GM12878 (cell line): ENCODE measurements around the gene MRPL23. TPM values are rescaled to one million over a fixed set of nuclear protein-coding genes. Genes with fewer than 3 reads are reported as not detected.

ENCODE experiments used
- ATAC-seq: fragments of 200-7000 bp; cut with Tn5 transposase; 3 replicates; pipeline ENCODE4 v1.9.1; 2020; ENCODE audit warnings: mild to moderate bottlenecking, moderate library complexity
- BruUV-seq: library from RNA; stranded (reverse); fragments of 400-500 nt; replicated peaks from 2 replicates; lab custom pipeline; 2021; lab: Mats Ljungman, UMichigan
- CTCF ChIA-PET: fragments of 300-600 bp; sonication (Branson Sonifier 250); formaldehyde crosslinking; extraction: SDS; loops from one replicate; lab custom pipeline; 2021; ENCODE audit warnings: inconsistent platforms; lab: Yijun Ruan, JAX
- POLR2A ChIA-PET: fragments of 350-600 bp; formaldehyde crosslinking; extraction: SDS; loops from one replicate; lab custom pipeline; 2021; ENCODE audit warnings: inconsistent platforms; lab: Charles Lee
- RAD21 ChIA-PET: fragments of 300-600 bp; sonication (Branson Sonifier 250); formaldehyde crosslinking; loops from one replicate; lab custom pipeline; 2023; ENCODE audit warnings: antibody characterized with exemption; ENCODE audit not compliant: unreplicated experiment; lab: Charles Lee
- SMC1A ChIA-PET: fragments of 300-600 bp; sonication (Branson Sonifier 250); formaldehyde crosslinking; loops from one replicate; lab custom pipeline; 2023; ENCODE audit not compliant: unreplicated experiment, uncharacterized antibody; lab: Charles Lee
- DNase-seq: peaks from one replicate; pipeline ENCODE4 v3.0.0-alpha.2; 2011; ENCODE audit warnings: low read depth, low spot score
- FAIRE-seq: peaks from 3 replicates; lab custom pipeline; 2011; peaks lifted over from hg19 to GRCh38; lab: Jason Lieb, UNC
- H2AFZ ChIP-seq: 2 replicates; pipeline ENCODE4 v1.6.0; 2011; ENCODE audit warnings: low read depth, low read length, control low read depth; ENCODE audit not compliant: control insufficient read depth
- H3K27ac ChIP-seq: 2 replicates; pipeline ENCODE4 v1.5.1; 2011; ENCODE audit warnings: control low read depth; ENCODE audit not compliant: control insufficient read depth, insufficient read depth
- H3K27me3 ChIP-seq, 2 experiments: replicated peaks in 1 of 2; 2 replicates each; pipeline versions ENCODE4 v1.6.0 to v1.6.1; 2011; ENCODE audit warnings: low read length in 1 of 2; ENCODE audit not compliant: control insufficient read depth in 2 of 2, insufficient read depth in 2 of 2
- H3K36me3 ChIP-seq, 2 experiments: 2 replicates each; pipeline ENCODE4 v1.5.1; 2011; ENCODE audit warnings: low read length in 1 of 2; ENCODE audit not compliant: control insufficient read depth in 2 of 2, insufficient read depth in 2 of 2
- H3K4me1 ChIP-seq: 2 replicates; pipeline ENCODE4 v1.6.1; 2011; ENCODE audit warnings: mild to moderate bottlenecking, low read length, moderate library complexity, mixed read lengths; ENCODE audit not compliant: control insufficient read depth, insufficient read depth
- H3K4me2 ChIP-seq: 2 replicates; pipeline ENCODE4 v1.6.0; 2011; ENCODE audit warnings: control low read depth; ENCODE audit not compliant: control insufficient read depth, insufficient read depth
- H3K4me3 ChIP-seq: fragments of 200-600 bp; sonication (generic); 2 replicates; pipeline ENCODE4 v1.5.1; 2016
- H3K79me2 ChIP-seq: 2 replicates; pipeline ENCODE4 v1.6.0; 2011; ENCODE audit warnings: low read length; ENCODE audit not compliant: control insufficient read depth, insufficient read depth
- H3K9ac ChIP-seq: 2 replicates; pipeline ENCODE4 v1.8.0; 2011; ENCODE audit warnings: low read length, control low read depth, mixed read lengths; ENCODE audit not compliant: control insufficient read depth, insufficient read depth
- H3K9me3 ChIP-seq: replicated peaks from 3 replicates; pipeline ENCODE4 v1.5.1; 2011; ENCODE audit warnings: mild to moderate bottlenecking, low read length; ENCODE audit not compliant: control insufficient read depth, insufficient read depth
- H4K20me1 ChIP-seq: 2 replicates; pipeline ENCODE4 v1.6.0; 2011; ENCODE audit not compliant: control insufficient read depth, insufficient read depth
- ASH2L ChIP-seq: fragments of 300-600, 200-600 bp; sonication (generic); IDR thresholded peaks from 2 replicates; pipeline ENCODE4 v1.6.1; 2017; ENCODE audit warnings: low read depth, mild to moderate bottlenecking, borderline replicate concordance
- DPF2 ChIP-seq: fragments of 450-650 bp; IDR thresholded peaks from 2 replicates; pipeline ENCODE4 v1.6.1; 2017; ENCODE audit warnings: mild to moderate bottlenecking
- ESRRA ChIP-seq: IDR thresholded peaks from 2 replicates; pipeline ENCODE4 v1.6.1; 2012; ENCODE audit warnings: mild to moderate bottlenecking, low read length, improper control_type of control experiment
- JUNB ChIP-seq: IDR thresholded peaks from 2 replicates; pipeline ENCODE4 v1.6.1; 2016; ENCODE audit warnings: antibody characterized with exemption, mild to moderate bottlenecking
- KDM1A ChIP-seq: fragments of 200-600 bp; sonication (generic); IDR thresholded peaks from 2 replicates; pipeline ENCODE4 v1.6.1; 2016; ENCODE audit warnings: borderline replicate concordance
- KLF5 ChIP-seq: fragments of 450-650 bp; IDR thresholded peaks from 2 replicates; pipeline ENCODE4 v1.6.1; 2014; ENCODE audit warnings: mild to moderate bottlenecking; ENCODE audit not compliant: partially characterized antibody
- MEF2B ChIP-seq: fragments of 450-650 bp; IDR thresholded peaks from 2 replicates; pipeline ENCODE4 v1.6.1; 2018; ENCODE audit warnings: mild to moderate bottlenecking, moderate library complexity; ENCODE audit not compliant: partially characterized antibody, poor library complexity, severe bottlenecking
- MTA3 ChIP-seq: IDR thresholded peaks from 2 replicates; pipeline ENCODE4 v1.6.1; 2012; ENCODE audit warnings: low read length, inconsistent platforms, borderline replicate concordance
- RB1 ChIP-seq: fragments of 450-650 bp; formaldehyde crosslinking; IDR thresholded peaks from 2 replicates; pipeline ENCODE4 v1.6.1; 2017; ENCODE audit warnings: mild to moderate bottlenecking, borderline replicate concordance
- RUNX3 ChIP-seq: IDR thresholded peaks from 2 replicates; pipeline ENCODE4 v1.6.1; 2012; ENCODE audit warnings: low read length, inconsistent platforms
- SMARCA5 ChIP-seq: fragments of 450-650 bp; IDR thresholded peaks from 2 replicates; pipeline ENCODE4 v1.6.1; 2017; ENCODE audit warnings: mild to moderate bottlenecking
- TARDBP ChIP-seq: IDR thresholded peaks from 2 replicates; pipeline ENCODE4 v1.6.1; 2016; ENCODE audit warnings: borderline replicate concordance
- WGBS: methylation state at CpG from one replicate; pipeline ENCODE4 v1.1.6; 2016; ENCODE audit warnings: low lambda C conversion rate; ENCODE audit not compliant: insufficient replicate concordance, insufficient coverage; ENCODE audit errors: missing lambda C conversion rate; 5-methylcytosine and 5-hydroxymethylcytosine counted together
- in situ Hi-C: fragments of 300-500 bp; cut with MboI; formaldehyde crosslinking; loops from 9 replicates; pipeline ENCODE4 v1.14.3; 2018; ENCODE audit warnings: mixed read lengths
- intact Hi-C: fragments of 100-400 bp; cut with micrococcal nuclease; formaldehyde crosslinking; loops from one replicate; pipeline ENCODE4 v1.14.2; 2022; ENCODE audit not compliant: unreplicated experiment
- polyA plus RNA-seq, 11 experiments: library from polyadenylated mRNA; depleted of rRNA in 4 of 11; unstranded in 6 of 11; stranded (reverse) in 5 of 11; fragments of >200 nt; fragmentation: Nextera tagmentation in 4 of 11; fragmentation: Illumina TruSeq in 1 of 11; extraction: Ambion mirVana in 4 of 11; extraction: Trizol in 1 of 11; gene quantifications; 1 replicate in 1 of 11; 2 replicates in 10 of 11; pipeline versions ENCODE4 v1.2.1 to v1.2.3, GENCODE V29; 2011 to 2016; ENCODE audit warnings: inconsistent platforms in 2 of 11, missing spikeins in 2 of 11, low read depth in 1 of 11
- total RNA-seq, 4 experiments: library from RNA; depleted of rRNA in 3 of 4; stranded (reverse); fragments of >200 nt in 3 of 4; fragmentation: Illumina TruSeq in 1 of 4; extraction: Trizol in 1 of 4; gene quantifications; 2 replicates each; pipeline versions ENCODE4 v1.2.1 to v1.2.3, GENCODE V29; 2013 to 2021
- TF ChIP-seq, protein P1 (sequence below): fragments of 450-650 bp; IDR thresholded peaks from 2 replicates; pipeline ENCODE4 v1.6.1; 2018; ENCODE audit warnings: mild to moderate bottlenecking, low read depth, moderate library complexity; ENCODE audit not compliant: partially characterized antibody
- TF ChIP-seq, protein P2 (sequence below): fragments of 150-350 bp; IDR thresholded peaks from 2 replicates; pipeline ENCODE4 v1.6.1; 2014; ENCODE audit warnings: mild to moderate bottlenecking, low read depth, low read length
- TF ChIP-seq, protein P3 (sequence below): fragments of 450-650 bp; formaldehyde crosslinking; IDR thresholded peaks from 2 replicates; pipeline ENCODE4 v1.5.0; 2022; ENCODE audit warnings: mild to moderate bottlenecking, missing genetic modification characterization

MRPL23 gene
- total and polyA plus RNA-seq, 10 of the 15 experiments (the other 5 are each of a cell fraction or from before 2014, with no cell fraction given): 1.6 to 207 (median 126) TPM

DNA sequence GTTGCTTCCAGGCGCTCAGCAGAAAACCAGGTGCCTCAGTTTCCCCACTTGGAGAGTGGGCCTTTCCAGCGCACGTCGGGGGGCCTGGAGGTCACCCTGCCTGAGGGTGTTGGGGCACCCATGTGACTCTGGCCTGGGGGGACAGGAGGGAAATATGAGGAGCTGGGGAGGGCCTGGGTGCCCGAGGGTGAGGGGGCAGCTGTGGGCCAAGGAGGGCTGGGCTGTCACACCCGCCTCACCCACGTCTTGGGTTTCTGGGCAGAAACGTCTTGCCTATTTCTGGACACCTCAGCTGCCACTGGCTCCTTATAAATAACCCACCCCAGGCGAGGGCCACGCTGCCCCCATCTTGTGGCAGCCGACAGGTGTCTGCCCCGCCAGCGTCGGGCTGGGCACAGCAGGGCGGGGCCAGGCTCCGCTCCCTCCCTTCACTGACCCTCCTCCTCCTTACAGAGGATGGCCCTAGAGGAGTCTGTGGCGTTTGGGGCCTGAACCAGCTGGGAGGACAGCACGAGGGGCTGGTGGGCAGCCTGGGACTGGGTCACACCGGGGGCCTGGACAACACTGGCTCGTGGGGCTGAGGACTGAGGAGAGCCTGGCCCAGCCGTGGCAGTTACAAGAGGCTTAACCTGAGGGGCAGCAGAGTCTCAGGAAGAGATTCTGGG is 26.1 kb upstream of the MRPL23 start:
- H3K27ac ChIP-seq: no peak overlapping the region
- H3K79me2 ChIP-seq: no peaks in the 10 kb centered on the region
- H3K4me1 ChIP-seq: no peaks in the 10 kb centered on the region
- no peak overlapping the region for H3K9ac ChIP-seq
- ATAC-seq (no peak), DNase-seq (no peak), FAIRE-seq (no peak)
- H3K4me2 ChIP-seq: no peak overlapping the region
- ChIA-PET CTCF (interaction anchor here (0.6 to 2.0 kb wide), 6 partner anchors 8 to 268 kb away, joined by 3 to 9 read pairs (median 4); no protein-coding TSS in a partner anchor), SMC1A (interaction anchor here (1.0 kb wide), 1 partner anchor 88 kb away, joined by 3 read pairs; no protein-coding TSS in a partner anchor), POLR2A (no interaction called here), RAD21 (interaction anchor here (1.1 kb wide), 1 partner anchor 88 kb away, joined by 3 read pairs; no protein-coding TSS in a partner anchor)
- no TSS peak for BruUV-seq
- no peak overlapping the region for H2AFZ ChIP-seq
- WGBS: 26% methylated on average over 21 of the region's 21 CpGs
- in situ Hi-C loops: no loop called here
- H3K4me3 ChIP-seq: no peak overlapping the region
- H3K9me3 ChIP-seq: no peaks in the 10 kb centered on the region
- no peaks in the 10 kb centered on the region for H4K20me1 ChIP-seq
- H3K27me3 ChIP-seq: no peaks in the 10 kb centered on the region; a peak in 1 of 4 replicates
- H3K36me3 ChIP-seq: no peaks in the 10 kb centered on the region
- intact Hi-C loops: no loop called here
- TF ChIP-seq ASH2L (no peak), TARDBP (no peak), RB1 (no peak), KLF5 (no peak), SMARCA5 (no peak), KDM1A (no peak), JUNB (no peak), DPF2 (no peak), MTA3 (no peak), ESRRA (no peak), RUNX3 (no peak), MEF2B (no peak)
- TF ChIP-seq, protein P1, sequence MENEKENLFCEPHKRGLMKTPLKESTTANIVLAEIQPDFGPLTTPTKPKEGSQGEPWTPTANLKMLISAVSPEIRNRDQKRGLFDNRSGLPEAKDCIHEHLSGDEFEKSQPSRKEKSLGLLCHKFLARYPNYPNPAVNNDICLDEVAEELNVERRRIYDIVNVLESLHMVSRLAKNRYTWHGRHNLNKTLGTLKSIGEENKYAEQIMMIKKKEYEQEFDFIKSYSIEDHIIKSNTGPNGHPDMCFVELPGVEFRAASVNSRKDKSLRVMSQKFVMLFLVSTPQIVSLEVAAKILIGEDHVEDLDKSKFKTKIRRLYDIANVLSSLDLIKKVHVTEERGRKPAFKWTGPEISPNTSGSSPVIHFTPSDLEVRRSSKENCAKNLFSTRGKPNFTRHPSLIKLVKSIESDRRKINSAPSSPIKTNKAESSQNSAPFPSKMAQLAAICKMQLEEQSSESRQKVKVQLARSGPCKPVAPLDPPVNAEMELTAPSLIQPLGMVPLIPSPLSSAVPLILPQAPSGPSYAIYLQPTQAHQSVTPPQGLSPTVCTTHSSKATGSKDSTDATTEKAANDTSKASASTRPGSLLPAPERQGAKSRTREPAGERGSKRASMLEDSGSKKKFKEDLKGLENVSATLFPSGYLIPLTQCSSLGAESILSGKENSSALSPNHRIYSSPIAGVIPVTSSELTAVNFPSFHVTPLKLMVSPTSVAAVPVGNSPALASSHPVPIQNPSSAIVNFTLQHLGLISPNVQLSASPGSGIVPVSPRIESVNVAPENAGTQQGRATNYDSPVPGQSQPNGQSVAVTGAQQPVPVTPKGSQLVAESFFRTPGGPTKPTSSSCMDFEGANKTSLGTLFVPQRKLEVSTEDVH: no peak
- TF ChIP-seq, protein P2, sequence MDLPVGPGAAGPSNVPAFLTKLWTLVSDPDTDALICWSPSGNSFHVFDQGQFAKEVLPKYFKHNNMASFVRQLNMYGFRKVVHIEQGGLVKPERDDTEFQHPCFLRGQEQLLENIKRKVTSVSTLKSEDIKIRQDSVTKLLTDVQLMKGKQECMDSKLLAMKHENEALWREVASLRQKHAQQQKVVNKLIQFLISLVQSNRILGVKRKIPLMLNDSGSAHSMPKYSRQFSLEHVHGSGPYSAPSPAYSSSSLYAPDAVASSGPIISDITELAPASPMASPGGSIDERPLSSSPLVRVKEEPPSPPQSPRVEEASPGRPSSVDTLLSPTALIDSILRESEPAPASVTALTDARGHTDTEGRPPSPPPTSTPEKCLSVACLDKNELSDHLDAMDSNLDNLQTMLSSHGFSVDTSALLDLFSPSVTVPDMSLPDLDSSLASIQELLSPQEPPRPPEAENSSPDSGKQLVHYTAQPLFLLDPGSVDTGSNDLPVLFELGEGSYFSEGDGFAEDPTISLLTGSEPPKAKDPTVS: no peak
- TF ChIP-seq, protein P3, sequence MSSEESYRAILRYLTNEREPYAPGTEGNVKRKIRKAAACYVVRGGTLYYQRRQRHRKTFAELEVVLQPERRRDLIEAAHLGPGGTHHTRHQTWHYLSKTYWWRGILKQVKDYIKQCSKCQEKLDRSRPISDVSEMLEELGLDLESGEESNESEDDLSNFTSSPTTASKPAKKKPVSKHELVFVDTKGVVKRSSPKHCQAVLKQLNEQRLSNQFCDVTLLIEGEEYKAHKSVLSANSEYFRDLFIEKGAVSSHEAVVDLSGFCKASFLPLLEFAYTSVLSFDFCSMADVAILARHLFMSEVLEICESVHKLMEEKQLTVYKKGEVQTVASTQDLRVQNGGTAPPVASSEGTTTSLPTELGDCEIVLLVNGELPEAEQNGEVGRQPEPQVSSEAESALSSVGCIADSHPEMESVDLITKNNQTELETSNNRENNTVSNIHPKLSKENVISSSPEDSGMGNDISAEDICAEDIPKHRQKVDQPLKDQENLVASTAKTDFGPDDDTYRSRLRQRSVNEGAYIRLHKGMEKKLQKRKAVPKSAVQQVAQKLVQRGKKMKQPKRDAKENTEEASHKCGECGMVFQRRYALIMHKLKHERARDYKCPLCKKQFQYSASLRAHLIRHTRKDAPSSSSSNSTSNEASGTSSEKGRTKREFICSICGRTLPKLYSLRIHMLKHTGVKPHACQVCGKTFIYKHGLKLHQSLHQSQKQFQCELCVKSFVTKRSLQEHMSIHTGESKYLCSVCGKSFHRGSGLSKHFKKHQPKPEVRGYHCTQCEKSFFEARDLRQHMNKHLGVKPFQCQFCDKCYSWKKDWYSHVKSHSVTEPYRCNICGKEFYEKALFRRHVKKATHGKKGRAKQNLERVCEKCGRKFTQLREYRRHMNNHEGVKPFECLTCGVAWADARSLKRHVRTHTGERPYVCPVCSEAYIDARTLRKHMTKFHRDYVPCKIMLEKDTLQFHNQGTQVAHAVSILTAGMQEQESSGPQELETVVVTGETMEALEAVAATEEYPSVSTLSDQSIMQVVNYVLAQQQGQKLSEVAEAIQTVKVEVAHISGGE (CRISPR knock-in tag): no peak
